ENCODE results near the gene HDAC4. TPM values are rescaled to one million over a fixed set of nuclear protein-coding genes. Genes with fewer than 3 reads are reported as not detected.
A peak's percentile ranks its signal among the peaks of the same experiment; 100 is the strongest.
"Not testable (repeated sequence)": the region's sequence is repeated elsewhere in the genome, so short reads cannot be mapped to it uniquely, and the experiment has no call there.

The HDAC4 gene
- total RNA-seq: 10 to 100 TPM in 1 of 2 donors, 1 to 10 TPM in 1; 8.1 to 20.1 TPM

DNA sequence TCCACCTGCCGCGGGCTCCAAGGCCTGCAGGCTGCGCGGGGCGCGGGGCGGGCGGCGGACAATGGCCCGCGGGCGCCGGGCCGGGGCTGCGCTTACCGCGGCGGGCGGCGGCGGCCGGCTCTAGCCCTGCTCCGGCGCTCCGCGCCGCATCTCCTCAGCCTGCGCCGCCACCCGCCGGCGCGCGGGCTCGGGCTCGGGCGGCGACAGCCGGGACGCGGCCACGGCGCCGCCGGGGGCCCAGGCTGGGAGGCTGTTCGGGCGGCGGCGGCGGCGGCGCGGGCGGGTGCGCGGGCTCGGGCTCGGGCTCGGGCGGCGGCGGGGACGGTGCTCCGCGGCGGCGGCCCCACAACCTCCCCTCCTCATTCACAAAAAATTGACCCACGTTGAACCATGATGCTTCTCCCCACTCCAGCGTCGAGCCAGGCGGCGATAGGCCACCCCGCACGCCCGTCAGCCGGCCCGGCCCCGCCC lies at the start of gene HDAC4:
HDAC4 (minus strand) TSS at position 425 of the 471 bp plus-strand sequence. CDS start 48,321 bp downstream, outside the sequence.
- Histone ChIP-seq H3K4me1 (peaks cover 0 to 28% of the 10 kb centered on the region in 2 donors), H3K4me3 (peak within 1 kb of the TSS; percentile 75 to 76), H3K27me3 (no peaks in the 10 kb centered on the region), H3K9me3 (no peaks in the 10 kb centered on the region), H3K27ac (peak within 1 kb of the TSS; percentile 99 to 100), H3K36me3 (no peaks in the 10 kb centered on the region)
- no peak for DNase-seq (ENCODE audit: low spot score)
- TF ChIP-seq, protein P1, sequence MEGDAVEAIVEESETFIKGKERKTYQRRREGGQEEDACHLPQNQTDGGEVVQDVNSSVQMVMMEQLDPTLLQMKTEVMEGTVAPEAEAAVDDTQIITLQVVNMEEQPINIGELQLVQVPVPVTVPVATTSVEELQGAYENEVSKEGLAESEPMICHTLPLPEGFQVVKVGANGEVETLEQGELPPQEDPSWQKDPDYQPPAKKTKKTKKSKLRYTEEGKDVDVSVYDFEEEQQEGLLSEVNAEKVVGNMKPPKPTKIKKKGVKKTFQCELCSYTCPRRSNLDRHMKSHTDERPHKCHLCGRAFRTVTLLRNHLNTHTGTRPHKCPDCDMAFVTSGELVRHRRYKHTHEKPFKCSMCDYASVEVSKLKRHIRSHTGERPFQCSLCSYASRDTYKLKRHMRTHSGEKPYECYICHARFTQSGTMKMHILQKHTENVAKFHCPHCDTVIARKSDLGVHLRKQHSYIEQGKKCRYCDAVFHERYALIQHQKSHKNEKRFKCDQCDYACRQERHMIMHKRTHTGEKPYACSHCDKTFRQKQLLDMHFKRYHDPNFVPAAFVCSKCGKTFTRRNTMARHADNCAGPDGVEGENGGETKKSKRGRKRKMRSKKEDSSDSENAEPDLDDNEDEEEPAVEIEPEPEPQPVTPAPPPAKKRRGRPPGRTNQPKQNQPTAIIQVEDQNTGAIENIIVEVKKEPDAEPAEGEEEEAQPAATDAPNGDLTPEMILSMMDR (IDR thresholded peaks at IDR 0.05): no peak

- H3K4me1 ChIP-seq, H3K27me3 ChIP-seq, H3K4me3 ChIP-seq, H3K36me3 ChIP-seq, H3K27ac ChIP-seq: not testable (repeated sequence)
- peak; percentile 4 for DNase-seq (ENCODE audit: low spot score)
- H3K9me3 ChIP-seq: peaks cover 0 to 16% of the 10 kb centered on the region in 2 donors
Measured at GRCh38 chr2:239449468-239449867, 48.6 kb upstream of the HDAC4 start.

GRCh38 chr2:239445771-239446524 lies 45.1 kb upstream of the HDAC4 start:
- no peaks in the 10 kb centered on the region for H3K27me3 ChIP-seq
- DNase-seq (ENCODE audit: low spot score): peak; percentile 55
- no peak overlapping the region for H3K27ac ChIP-seq
- H3K4me1 ChIP-seq: peaks cover 0 to 4% of the 10 kb centered on the region in 2 donors
- no peak overlapping the region for H3K4me3 ChIP-seq
- no peaks in the 10 kb centered on the region for H3K36me3 ChIP-seq
- TF ChIP-seq, protein P1 (IDR thresholded peaks at IDR 0.05): no peak
- no peaks in the 10 kb centered on the region for H3K9me3 ChIP-seq

- no peak overlapping the region for H3K4me3 ChIP-seq
- H3K4me1 ChIP-seq: peaks cover 0 to 13% of the 10 kb centered on the region in 2 donors
- no peaks in the 10 kb centered on the region for H3K27me3 ChIP-seq
- no peaks in the 10 kb centered on the region for H3K9me3 ChIP-seq
- DNase-seq (ENCODE audit: low spot score): peak; percentile 62
- H3K36me3 ChIP-seq: no peaks in the 10 kb centered on the region
- H3K27ac ChIP-seq: no peak overlapping the region
- TF ChIP-seq, protein P1 (IDR thresholded peaks at IDR 0.05): no peak
Measured at GRCh38 chr2:239444626-239445577, 44.1 kb upstream of the HDAC4 start.

- TF ChIP-seq, protein P1 (IDR thresholded peaks at IDR 0.05): no peak
- Histone ChIP-seq H3K4me1 (peaks cover 0 to 13% of the 10 kb centered on the region in 2 donors), H3K9me3 (no peaks in the 10 kb centered on the region), H3K27me3 (no peaks in the 10 kb centered on the region), H3K27ac (no peak overlapping the region), H3K36me3 (no peaks in the 10 kb centered on the region), H3K4me3 (no peak overlapping the region)
- peak; percentile 48 for DNase-seq (ENCODE audit: low spot score)
Measured at GRCh38 chr2:239443666-239444567, 43.1 kb upstream of the HDAC4 start.

Data from right atrium auricular region (tissue), 2 donors.